Mesenchymal stem cell (in vitro differentiated cells and primary cell): ENCODE measurements around the gene GLRX2. TPM values are rescaled to one million over a fixed set of nuclear protein-coding genes. Genes with fewer than 3 reads are reported as not detected.
"Not testable (repeated sequence)": the region's sequence is repeated elsewhere in the genome, so short reads cannot be mapped to it uniquely, and the experiment has no call there.

Experiments used
- DNase-seq: peaks from one replicate; pipeline ENCODE4 v3.0.0-alpha.2; 2013
- H2AFZ ChIP-seq: one replicate; pipeline ENCODE4 v1.6.1; 2013; ENCODE audit warnings: low read depth, mild to moderate bottlenecking, control low read depth, inconsistent platforms, low read length, moderate library complexity
- H2AK5ac ChIP-seq: 2 replicates; pipeline ENCODE4 v1.6.1; 2013; ENCODE audit warnings: low read length, moderate library complexity, mild to moderate bottlenecking, inconsistent platforms; ENCODE audit not compliant: severe bottlenecking
- H2BK120ac ChIP-seq: one replicate; pipeline ENCODE4 v1.6.1; 2013; ENCODE audit warnings: low read depth, mild to moderate bottlenecking, inconsistent platforms, low read length, moderate library complexity
- H2BK12ac ChIP-seq, 2 experiments: one replicate each; pipeline ENCODE4 v1.6.1; 2013; ENCODE audit warnings: inconsistent platforms in 2 of 2, low read length in 2 of 2, mild to moderate bottlenecking in 2 of 2, moderate library complexity in 2 of 2, control low read depth in 1 of 2
- H2BK15ac ChIP-seq: one replicate; pipeline ENCODE4 v1.6.1; 2013; ENCODE audit warnings: mild to moderate bottlenecking, low read depth, inconsistent platforms; ENCODE audit not compliant: poor library complexity, severe bottlenecking
- H2BK5ac ChIP-seq: 2 replicates; pipeline ENCODE4 v1.6.1; 2013; ENCODE audit warnings: low read depth, mild to moderate bottlenecking, low read length, control low read depth, inconsistent platforms; ENCODE audit not compliant: poor library complexity, severe bottlenecking
- H3K14ac ChIP-seq, 2 experiments: one replicate each; pipeline ENCODE4 v1.6.1; 2013; ENCODE audit warnings: inconsistent platforms in 2 of 2, low read length in 2 of 2, control low read depth in 1 of 2, mild to moderate bottlenecking in 1 of 2, moderate library complexity in 1 of 2
- H3K18ac ChIP-seq, 2 experiments: one replicate each; pipeline ENCODE4 v1.6.1; 2013; ENCODE audit warnings: inconsistent platforms in 2 of 2, low read length in 2 of 2, control low read depth in 1 of 2, low read depth in 1 of 2, mild to moderate bottlenecking in 1 of 2
- H3K23ac ChIP-seq, 2 experiments: one replicate each; pipeline ENCODE4 v1.6.1; 2013; ENCODE audit warnings: inconsistent platforms in 2 of 2, low read length in 2 of 2, mild to moderate bottlenecking in 2 of 2, moderate library complexity in 2 of 2, control low read depth in 1 of 2
- H3K27ac ChIP-seq: 2 replicates; pipeline ENCODE4 v1.5.1; 2013; ENCODE audit warnings: mild to moderate bottlenecking, moderate library complexity, low read length, control low read depth, inconsistent platforms; ENCODE audit not compliant: poor library complexity, severe bottlenecking
- H3K27me3 ChIP-seq, 2 experiments: 2 replicates each; pipeline versions ENCODE4 v1.6.1 to v1.7.0; 2013; ENCODE audit warnings: low read length in 2 of 2, mild to moderate bottlenecking in 2 of 2, moderate library complexity in 2 of 2, control low read depth in 1 of 2, inconsistent platforms in 1 of 2; ENCODE audit not compliant: control insufficient read depth in 1 of 2, insufficient read depth in 1 of 2
- H3K36me3 ChIP-seq, 2 experiments: 2 replicates each; pipeline versions ENCODE4 v1.6.1 to v1.7.0; 2013; ENCODE audit warnings: low read length in 2 of 2, control low read depth in 1 of 2, inconsistent platforms in 1 of 2, low read depth in 1 of 2, mild to moderate bottlenecking in 1 of 2; ENCODE audit not compliant: insufficient read depth in 2 of 2, control insufficient read depth in 1 of 2
- H3K4ac ChIP-seq, 2 experiments: one replicate each; pipeline ENCODE4 v1.6.1; 2013; ENCODE audit warnings: inconsistent platforms in 2 of 2, low read length in 2 of 2, mild to moderate bottlenecking in 2 of 2, moderate library complexity in 2 of 2, control low read depth in 1 of 2, low read depth in 1 of 2
- H3K4me1 ChIP-seq: 2 replicates; pipeline ENCODE4 v1.6.1; 2013; ENCODE audit warnings: low read depth, low read length, control low read depth; ENCODE audit not compliant: control insufficient read depth, insufficient read depth
- H3K4me2 ChIP-seq: 2 replicates; pipeline ENCODE4 v1.6.1; 2013; ENCODE audit warnings: low read length, mild to moderate bottlenecking, inconsistent platforms; ENCODE audit not compliant: poor library complexity, severe bottlenecking
- H3K4me3 ChIP-seq, 2 experiments: 2 replicates each; pipeline versions ENCODE4 v1.5.1 to v1.7.0; 2013; ENCODE audit warnings: low read length in 2 of 2, mild to moderate bottlenecking in 2 of 2, control low read depth in 1 of 2, low read depth in 1 of 2; ENCODE audit not compliant: insufficient read depth in 1 of 2
- H3K79me1 ChIP-seq: replicated peaks from 2 replicates; pipeline ENCODE4 v1.6.1; 2013; ENCODE audit warnings: mild to moderate bottlenecking, control low read depth, low read length, inconsistent platforms; ENCODE audit not compliant: poor library complexity, severe bottlenecking
- H3K9ac ChIP-seq: 2 replicates; pipeline ENCODE4 v1.7.0; 2013; ENCODE audit warnings: mild to moderate bottlenecking, low read length, moderate library complexity
- H3K9me3 ChIP-seq: 2 replicates; pipeline ENCODE4 v1.7.0; 2013; ENCODE audit warnings: mild to moderate bottlenecking, low read length; ENCODE audit not compliant: control insufficient read depth
- H4K8ac ChIP-seq: one replicate; pipeline ENCODE4 v1.6.1; 2013; ENCODE audit warnings: inconsistent platforms, mild to moderate bottlenecking, low read length, moderate library complexity
- H4K91ac ChIP-seq: one replicate; pipeline ENCODE4 v1.6.1; 2013; ENCODE audit warnings: mild to moderate bottlenecking, low read length, inconsistent platforms
- WGBS: methylation state at CpG from one replicate; pipeline ENCODE4 v1.1.7; 2013; ENCODE audit warnings: mixed read lengths; 5-methylcytosine and 5-hydroxymethylcytosine counted together
- small RNA-seq: library from polyadenylated mRNA; stranded (forward); fragments of <200 nt; extraction: miRNeasy Mini kit (QIAGEN cat#:217004); gene quantifications from one replicate; pipeline ENCODE3, GENCODE V24; 2013; ENCODE audit warnings: low read depth

The GLRX2 gene

DNA sequence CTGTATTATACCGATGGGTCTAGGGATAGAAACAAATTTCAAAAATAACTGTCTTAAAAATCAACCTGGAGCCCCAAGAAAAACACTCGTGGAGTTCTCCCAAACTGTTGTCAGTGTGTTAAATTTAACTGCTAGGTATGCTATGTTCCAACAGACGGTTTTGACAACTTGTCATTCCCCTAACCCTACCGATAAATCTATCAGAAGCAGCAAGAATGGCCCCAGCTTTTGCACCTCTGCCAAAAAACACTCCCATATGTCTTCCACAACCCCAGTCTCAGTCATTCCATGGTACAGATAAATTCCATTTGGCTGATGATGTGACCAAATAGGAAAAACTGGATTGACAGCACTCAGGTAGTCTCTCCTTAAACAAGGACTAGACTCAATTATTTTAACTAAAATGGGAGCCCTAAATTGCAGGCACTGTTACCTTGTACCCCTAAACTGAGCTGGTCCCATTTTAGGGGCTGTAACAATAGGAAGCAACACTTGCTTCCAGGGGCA, 51.0 kb downstream of the GLRX2 start:
- Histone ChIP-seq H3K27ac (no peak overlapping the region), H2AFZ (no peak overlapping the region), H2BK12ac (no peak overlapping the region), H3K9ac (no peak overlapping the region), H2AK5ac (no peak overlapping the region), H3K9me3 (no peaks in the 10 kb centered on the region), H3K27me3 (no peaks in the 10 kb centered on the region), H3K23ac (no peak overlapping the region), H3K18ac (no peak overlapping the region), H4K91ac (no peak overlapping the region), H3K4ac (no peak overlapping the region), H3K4me3 (no peak overlapping the region), H3K79me1 (peaks cover 19% of the 10 kb centered on the region), H2BK120ac (no peak overlapping the region), H2BK15ac (no peak overlapping the region), H3K4me2 (no peak overlapping the region), H2BK5ac (no peak overlapping the region), H3K4me1 (peaks cover 4% of the 10 kb centered on the region), H3K14ac (no peak overlapping the region), H3K36me3 (peaks cover 4 to 18% of the 10 kb centered on the region in 2 experiments), H4K8ac (no peak overlapping the region)
- no peak for DNase-seq
- 82% methylated on average over 3 of the region's 4 CpGs for WGBS

- not testable (repeated sequence) for H3K27ac ChIP-seq, H2BK5ac ChIP-seq, H3K4me1 ChIP-seq, H4K91ac ChIP-seq, H2AFZ ChIP-seq, H2BK120ac ChIP-seq, H3K4ac ChIP-seq, H3K23ac ChIP-seq, H3K18ac ChIP-seq, H4K8ac ChIP-seq, H3K9me3 ChIP-seq, H3K14ac ChIP-seq, H3K4me3 ChIP-seq, H2AK5ac ChIP-seq, H3K9ac ChIP-seq, H2BK15ac ChIP-seq, H2BK12ac ChIP-seq, DNase-seq, H3K4me2 ChIP-seq, H3K27me3 ChIP-seq
- 90% methylated on average over 5 of the region's 5 CpGs for WGBS
- Histone ChIP-seq H3K36me3 (peaks cover 12 to 62% of the 10 kb centered on the region in 2 experiments), H3K79me1 (peaks cover 18% of the 10 kb centered on the region)
Observed at GRCh38 chr1:193048913-193049312, 56.3 kb downstream of the GLRX2 start.

Small RNA genes lying within 50 kb of the gene (small RNA-seq; reads per million reads assigned to genes)
- 2.9 reads per million, percentile 12 among the genes with 10 or more reads in this experiment for gene MIR1278
- gene SCARNA18B, result not detected
